ENCODE measurements around the gene HPCAL1. TPM values are rescaled to one million over a fixed set of nuclear protein-coding genes. Genes with fewer than 3 reads are reported as not detected.
"Not testable (repeated sequence)": the region's sequence is repeated elsewhere in the genome, so short reads cannot be mapped to it uniquely, and the experiment has no call there.

Gene HPCAL1
- total RNA-seq, 2 donors from 2014 or later: 21.6 to 26.0 TPM

DNA sequence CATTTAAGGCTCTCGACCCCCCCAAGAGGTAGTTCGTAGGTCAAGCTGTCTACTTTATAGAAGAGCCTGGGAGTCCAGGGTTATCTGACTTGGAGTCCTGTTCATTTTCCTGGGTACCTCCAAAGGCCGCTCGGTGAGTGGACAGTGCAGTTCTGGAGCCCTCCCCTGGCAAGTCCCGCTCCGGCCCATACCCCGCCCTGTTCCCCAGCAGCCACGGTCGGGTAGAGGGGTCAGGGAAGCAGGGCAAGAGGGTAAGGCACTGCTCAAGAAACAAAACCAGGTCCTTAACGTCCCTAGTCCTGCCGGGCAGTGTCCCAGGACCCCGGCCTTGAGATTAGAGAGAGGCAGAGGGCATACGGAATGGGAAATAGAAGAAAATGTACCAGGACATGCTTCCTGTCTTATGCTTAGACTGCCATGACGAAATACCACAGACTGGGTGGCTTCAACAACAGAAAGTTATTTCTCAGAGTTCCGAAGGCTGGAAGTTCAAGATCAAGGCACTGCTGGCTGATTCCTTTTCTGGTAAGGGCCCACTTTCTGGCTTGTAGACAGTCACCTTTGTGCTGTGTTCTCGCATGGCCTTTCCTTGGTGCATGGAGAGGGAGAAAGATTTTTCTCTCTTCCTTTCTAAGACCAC, 5.4 kb upstream of the HPCAL1 start:
- intact Hi-C loops (cut with DNase I): no loop called here
- no peak for DNase-seq (ENCODE audit: low spot score)

DNA sequence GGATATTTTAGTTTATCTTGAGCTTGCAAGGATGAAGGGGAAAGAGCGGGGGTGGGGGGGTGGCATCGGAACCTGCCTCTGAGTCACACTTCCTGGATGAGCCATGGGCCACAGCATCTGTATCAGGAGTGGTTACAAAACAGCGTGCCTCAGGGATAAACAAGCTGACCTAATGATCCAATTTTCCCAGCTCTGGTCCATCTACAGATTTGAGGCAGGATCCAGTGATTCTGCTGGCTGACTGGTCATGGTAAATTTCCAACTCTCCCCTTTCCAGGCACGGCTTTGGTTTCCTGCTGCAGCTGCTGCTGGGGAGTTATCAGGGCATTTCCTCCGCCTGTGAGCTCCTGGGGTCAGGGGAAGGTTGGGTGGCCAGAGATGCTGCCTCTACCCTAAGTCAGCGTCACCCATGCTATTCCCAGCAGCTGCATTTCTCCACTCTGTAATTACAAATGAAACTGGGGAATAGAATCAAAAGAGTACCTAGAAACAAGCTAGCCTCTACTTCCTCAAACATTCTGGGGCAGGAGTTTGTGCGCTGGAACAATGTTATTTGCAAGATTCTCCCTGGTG, 4.7 kb upstream of the HPCAL1 start:
- intact Hi-C loops (cut with DNase I): no loop called here
- no peak for DNase-seq (ENCODE audit: low spot score)

DNA sequence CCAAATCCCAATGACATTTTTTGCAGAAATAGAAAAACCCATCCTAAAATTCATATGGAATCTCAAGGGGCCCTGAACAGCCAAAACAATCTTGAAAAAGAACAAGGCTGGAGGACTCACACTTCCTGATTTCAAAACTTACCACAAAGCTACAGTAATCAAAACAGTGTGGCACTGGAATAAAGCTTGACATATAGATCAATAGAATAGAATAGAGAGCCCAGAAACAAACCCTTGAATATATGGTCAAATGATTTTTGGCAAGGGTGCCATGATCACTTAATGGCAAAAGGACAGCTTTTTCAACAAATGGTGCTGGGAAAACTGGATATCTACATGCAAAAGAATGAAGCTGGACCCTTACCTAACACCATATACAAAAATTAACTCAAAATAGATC, 3.9 kb upstream of the HPCAL1 start:
- DNase-seq (ENCODE audit: low spot score); intact Hi-C loops (cut with DNase I): not testable (repeated sequence)

GRCh38 chr2:10300328-10300920, 2.3 kb upstream of the HPCAL1 start:
- no peak for DNase-seq (ENCODE audit: low spot score)
- intact Hi-C loops (cut with DNase I): loop anchor here in 1 of 2 donors (5.0 kb wide), 1 partner anchor 107 kb away; no protein-coding TSS in a partner anchor

DNA sequence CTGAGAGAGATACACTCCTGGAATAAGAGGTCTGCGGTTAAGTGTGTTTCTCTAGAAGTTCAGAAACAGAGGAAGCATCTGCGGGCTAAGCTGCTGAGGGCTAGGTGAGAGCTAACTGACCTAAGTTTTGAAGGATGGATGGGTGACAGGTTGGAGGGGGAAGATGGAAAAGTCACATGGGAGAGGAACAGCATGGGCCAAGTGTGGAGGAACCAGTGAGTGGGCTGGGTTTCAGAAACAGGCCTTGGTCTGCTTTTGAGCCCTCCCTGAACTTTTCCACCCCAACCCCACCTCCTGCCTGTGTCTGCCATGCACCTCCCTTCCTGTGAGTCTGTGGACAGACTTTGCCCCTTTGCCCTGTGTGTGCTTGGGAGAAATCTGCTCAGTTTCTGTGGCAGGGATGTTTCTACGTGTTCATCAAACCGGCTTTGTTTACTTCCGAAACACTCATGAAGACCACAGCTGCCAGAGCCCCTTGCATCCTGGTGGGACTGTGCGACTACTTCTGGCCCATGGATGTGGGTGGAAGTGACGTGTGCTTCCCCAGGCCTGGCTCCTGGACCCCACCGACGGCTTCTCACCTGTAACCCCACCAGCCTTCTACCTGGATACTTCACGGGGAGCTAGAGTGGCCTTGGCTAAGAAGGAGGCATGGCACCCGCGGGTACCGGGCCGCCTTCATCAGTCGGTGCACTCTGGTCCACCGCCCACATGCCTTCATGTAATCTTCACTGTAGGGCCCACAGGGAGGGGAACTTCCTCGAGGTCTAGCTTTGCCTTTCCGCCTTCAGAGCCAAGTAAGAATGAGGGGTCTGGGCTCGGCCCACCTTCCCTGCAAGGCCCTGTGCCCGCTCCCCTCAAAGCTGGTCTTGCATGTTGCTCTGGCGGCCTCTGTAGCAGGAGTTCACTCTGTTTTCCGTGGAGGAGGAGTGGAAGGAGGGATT, 1.4 kb upstream of the HPCAL1 start:
- DNase-seq (ENCODE audit: low spot score): no peak
- intact Hi-C loops (cut with DNase I): loop anchor here in 1 of 2 donors (5.0 kb wide), 1 partner anchor 106 kb away; no protein-coding TSS in a partner anchor

DNA sequence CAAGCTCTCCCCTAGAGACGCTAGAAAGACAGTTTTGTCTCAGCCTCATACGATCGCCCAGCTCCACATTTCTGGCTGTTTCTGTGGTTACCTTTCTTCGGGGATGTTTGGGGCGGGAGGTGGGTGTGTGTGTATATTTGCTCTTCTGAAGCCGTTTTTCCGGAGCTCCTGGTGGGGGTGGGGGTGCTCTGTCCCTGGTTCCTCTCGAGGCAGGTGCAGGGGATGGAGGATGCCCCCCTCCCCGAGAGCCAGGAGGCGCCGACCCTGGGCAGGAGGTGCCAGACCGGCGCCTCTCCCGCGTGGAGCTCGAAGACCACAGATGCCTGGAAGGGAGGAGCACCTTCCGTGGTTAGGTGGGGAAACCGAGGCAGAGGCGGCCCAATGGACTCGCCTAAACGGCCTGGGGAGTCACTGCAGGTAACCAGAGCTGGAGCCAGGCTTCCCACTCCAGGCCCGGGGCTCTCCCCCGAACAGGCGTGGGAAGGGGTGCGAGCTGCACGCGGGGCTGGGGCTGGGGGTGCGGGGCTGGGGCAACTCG, 694 bp upstream of the HPCAL1 start:
- no peak for DNase-seq (ENCODE audit: low spot score)
- intact Hi-C loops (cut with DNase I): loop anchor here in 1 of 2 donors (5.0 kb wide), 1 partner anchor 105 kb away; no protein-coding TSS in a partner anchor

- DNase-seq (ENCODE audit: low spot score): no peak
- intact Hi-C loops (cut with DNase I): loop anchor here in 1 of 2 donors (5.0 kb wide), 1 partner anchor 104 kb away; no protein-coding TSS in a partner anchor
Measured at GRCh38 chr2:10303181-10303693, 533 bp downstream of the HPCAL1 start.

DNA sequence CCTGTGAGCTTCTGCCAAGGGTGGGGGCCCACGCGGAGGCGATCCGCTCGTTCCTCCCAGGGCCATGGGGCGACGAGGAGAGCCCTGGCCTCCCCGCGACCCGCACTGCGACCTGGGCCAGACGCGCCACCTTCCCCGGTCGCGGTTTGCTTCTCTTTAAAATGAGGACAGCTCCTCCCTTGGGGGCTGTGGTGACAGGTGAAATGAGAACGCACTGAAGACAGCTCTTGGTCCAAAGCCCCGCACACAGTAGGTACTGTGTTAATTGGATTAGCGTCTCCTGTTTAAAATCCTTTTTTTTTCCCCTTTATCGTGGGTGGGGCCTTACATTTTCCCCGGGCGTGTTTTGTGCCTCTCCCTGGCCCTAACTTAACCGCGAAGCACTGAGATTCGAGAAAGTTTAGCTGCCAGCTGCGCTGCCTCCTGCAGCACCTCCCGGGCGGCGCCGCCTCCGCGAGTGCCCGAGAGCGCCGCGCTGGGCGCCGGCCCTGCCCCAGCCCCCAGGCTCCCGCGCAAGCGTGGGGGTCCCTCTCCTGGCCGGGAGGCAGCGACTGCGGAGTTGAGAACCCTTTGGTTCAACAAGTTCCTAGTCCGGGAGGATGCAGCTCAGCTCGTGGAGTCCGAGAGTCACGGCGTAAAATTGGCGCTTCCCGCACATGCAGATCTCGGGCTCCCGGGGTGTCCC, 1.1 kb downstream of the HPCAL1 start:
- peak; percentile 88 for DNase-seq (ENCODE audit: low spot score)
- intact Hi-C loops (cut with DNase I): loop anchor here in 1 of 2 donors (5.0 kb wide), 1 partner anchor 103 kb away; no protein-coding TSS in a partner anchor

DNA sequence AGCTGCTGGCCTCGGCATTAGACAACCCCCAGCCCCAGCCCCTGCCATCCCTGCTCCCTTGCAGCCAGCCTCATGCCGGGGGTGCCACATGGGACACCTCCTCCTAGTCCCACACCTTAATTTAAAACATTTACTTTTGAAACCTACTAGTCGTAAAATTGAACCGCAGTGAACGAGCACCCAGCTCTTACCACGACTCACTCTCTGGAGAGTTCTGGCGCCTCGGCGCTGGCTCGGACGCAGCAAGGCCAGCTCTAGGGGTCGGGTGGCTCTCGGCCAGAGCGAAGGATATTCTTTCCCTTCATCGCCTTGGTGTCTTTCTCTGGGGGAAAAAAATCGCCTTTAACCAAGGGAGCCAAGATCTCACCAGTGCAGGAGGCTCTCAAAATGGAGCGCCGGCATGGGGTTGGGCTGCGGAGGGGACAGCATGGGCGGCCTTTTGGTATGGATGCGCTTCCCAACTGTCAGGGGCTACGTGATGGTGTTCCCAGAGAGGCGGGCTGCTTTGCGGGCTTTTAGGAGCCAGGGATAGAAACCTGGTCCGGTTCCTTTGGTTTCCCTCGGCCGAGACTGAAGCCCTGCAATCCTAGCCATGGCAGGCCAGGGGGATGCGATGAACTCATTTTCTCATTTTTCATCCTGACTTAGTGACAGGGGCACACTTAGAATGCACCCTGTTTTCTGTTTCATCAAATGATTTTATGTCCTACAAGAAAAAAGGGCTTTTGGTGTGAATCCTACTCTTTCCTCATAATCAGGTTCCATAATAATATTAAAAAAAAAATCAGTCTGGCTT, 2.0 kb downstream of the HPCAL1 start:
- DNase-seq (ENCODE audit: low spot score): no peak
- intact Hi-C loops (cut with DNase I): loop anchor here in 1 of 2 donors (5.0 kb wide), 1 partner anchor 103 kb away; no protein-coding TSS in a partner anchor

DNA sequence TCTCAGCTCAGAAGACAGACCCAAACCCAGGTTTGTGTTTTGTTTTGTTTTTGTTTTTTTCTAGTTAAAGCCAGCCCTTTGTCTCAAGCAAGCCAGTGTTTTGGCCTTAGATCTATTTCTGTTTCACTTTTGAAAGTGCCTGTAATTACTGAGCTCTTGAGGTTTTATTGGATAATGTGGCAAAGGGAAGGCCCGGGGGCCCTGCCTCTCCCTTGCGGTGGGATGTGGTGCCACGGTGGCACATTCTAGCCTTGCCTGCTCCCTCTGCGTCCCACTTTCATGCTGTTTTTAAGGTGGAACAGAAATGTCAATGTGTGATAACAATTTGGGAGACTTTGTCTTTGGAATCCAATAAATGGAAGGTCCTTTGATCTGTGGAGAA, 2.5 kb downstream of the HPCAL1 start:
- DNase-seq (ENCODE audit: low spot score): no peak
- intact Hi-C loops (cut with DNase I): no loop called here

DNA sequence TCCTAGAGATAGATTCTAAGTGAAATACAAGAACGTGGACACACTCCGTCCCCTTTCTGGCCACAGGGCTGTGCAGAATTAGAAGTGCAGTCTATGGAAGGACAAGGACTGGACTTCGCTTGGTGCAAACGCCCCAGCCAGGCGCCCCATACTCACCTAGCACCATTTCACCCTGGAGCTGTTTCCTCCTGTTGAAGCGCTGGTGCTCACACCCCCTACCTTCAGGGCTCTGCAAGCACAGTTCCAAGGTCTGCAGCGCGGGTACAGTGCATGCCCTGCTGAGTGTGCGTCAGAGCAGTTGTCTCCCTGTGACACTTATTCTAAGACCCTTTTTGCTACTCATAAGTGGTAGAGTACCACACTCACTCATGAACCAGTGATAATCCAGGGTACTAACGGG, 3.0 kb downstream of the HPCAL1 start:
- no peak for DNase-seq (ENCODE audit: low spot score)
- intact Hi-C loops (cut with DNase I): no loop called here

- no peak for DNase-seq (ENCODE audit: low spot score)
Measured at GRCh38 chr2:10306901-10307463, 4.3 kb downstream of the HPCAL1 start.

GRCh38 chr2:10307561-10308156, 5.0 kb downstream of the HPCAL1 start:
- intact Hi-C loops (cut with DNase I): no loop called here
- no peak for DNase-seq (ENCODE audit: low spot score)

More at GRCh38 chr2:10306901-10307463, 4.3 kb downstream of the HPCAL1 start:
- intact Hi-C loops (cut with DNase I): no loop called here

DNA sequence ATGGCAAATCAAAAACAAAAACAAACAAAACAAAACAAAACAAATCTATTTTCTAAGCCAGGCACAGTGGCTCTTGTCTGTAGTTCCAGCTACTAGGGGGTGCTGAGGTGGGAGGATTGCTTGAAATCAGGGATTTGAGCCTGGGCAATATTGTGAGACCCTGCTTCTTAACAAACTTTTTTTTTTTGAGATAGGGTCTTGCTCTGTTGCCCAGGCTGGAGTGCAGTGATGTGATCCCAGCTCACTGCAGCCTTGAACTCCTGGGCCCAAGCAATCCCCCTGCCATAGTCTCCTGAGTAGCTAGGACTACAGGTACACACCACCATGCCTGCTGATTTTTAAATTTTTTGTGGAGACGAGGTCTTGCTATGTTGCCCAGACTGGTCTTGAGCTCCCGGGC, 6.2 kb downstream of the HPCAL1 start:
- intact Hi-C loops (cut with DNase I): no loop called here
- DNase-seq (ENCODE audit: low spot score): no peak

- no peak for DNase-seq (ENCODE audit: low spot score)
- intact Hi-C loops (cut with DNase I): no loop called here
Measured at GRCh38 chr2:10309286-10309685, 6.6 kb downstream of the HPCAL1 start.

DNA sequence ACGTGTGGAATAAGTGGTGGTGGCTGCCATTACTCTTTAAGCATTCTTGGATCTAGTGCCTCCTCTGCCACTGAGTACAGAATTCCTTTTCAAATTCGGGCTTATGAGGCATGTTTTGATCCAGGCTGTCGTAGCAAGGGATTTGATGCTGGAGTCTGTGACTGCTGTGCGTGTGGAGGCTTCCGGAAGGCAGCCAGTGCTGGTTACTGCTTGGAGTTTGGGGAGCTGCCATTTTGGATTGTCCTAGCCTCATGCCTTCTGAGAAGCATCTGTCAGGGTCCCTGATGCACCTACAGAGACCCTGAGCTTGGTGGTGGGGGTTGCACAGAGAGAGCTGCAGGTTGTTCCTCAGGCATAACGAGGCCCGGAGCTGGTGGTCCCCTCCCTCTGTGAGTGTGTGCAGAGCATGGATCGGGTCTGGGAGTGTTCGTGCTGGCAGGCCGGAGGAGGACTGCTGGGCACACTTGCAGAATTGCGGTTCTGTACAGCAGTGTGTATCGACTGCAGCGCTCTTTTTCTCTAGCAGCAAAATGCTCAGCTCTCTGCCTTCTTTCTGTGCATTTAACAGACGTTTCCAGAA, 7.7 kb downstream of the HPCAL1 start:
- DNase-seq (ENCODE audit: low spot score): no peak
- intact Hi-C loops (cut with DNase I): no loop called here

GRCh38 chr2:10311736-10312135, 9.0 kb downstream of the HPCAL1 start:
- intact Hi-C loops (cut with DNase I): no loop called here
- DNase-seq (ENCODE audit: low spot score): no peak

All from posterior vena cava (tissue), 2 donors.